ENCODE results near the gene PRPF39. TPM values are rescaled to one million over a fixed set of nuclear protein-coding genes. Genes with fewer than 3 reads are reported as not detected.

Gene PRPF39
- total RNA-seq, 2 experiments from 2014 or later: 58.9 to 64.3 TPM

- peaks cover 15% of the 10 kb centered on the region for H3K36me3 Mint-ChIP-seq (ENCODE audit: low read depth)
- peaks cover 43% of the 10 kb centered on the region for H3K4me1 Mint-ChIP-seq (ENCODE audit: low read depth)
- TF ChIP-seq CTCF (IDR thresholded peaks at IDR 0.05): no peak
- H3K9me3 Mint-ChIP-seq: no peaks in the 10 kb centered on the region
- H3K4me3 Mint-ChIP-seq: peak overlapping the region; percentile 65
- ATAC-seq (ENCODE audit: poor library complexity): no peak
- no peaks in the 10 kb centered on the region for H3K36me3 ChIP-seq (ENCODE audit: insufficient read depth, low read length)
- no peaks in the 10 kb centered on the region for H3K9me3 ChIP-seq (ENCODE audit: control insufficient read depth in 1 of 2, insufficient read depth in 1 of 2, low read length in 2 of 2)
- no peaks in the 10 kb centered on the region for H3K27me3 Mint-ChIP-seq
- POLR2A ChIA-PET: no interaction called here
- intact Hi-C loops (cut with DNase I, micrococcal nuclease): loop anchor here (2.0 to 5.0 kb wide), 4 partner anchors 54 to 186 kb away; partner anchors contain the start of genes MIS18BP1 (in 2 of the 2) and TOGARAM1 (in 1 of the 2)
- H3K27ac Mint-ChIP-seq: peak overlapping the region; percentile 89
- no peaks in the 10 kb centered on the region for H3K27me3 ChIP-seq (ENCODE audit: control insufficient read depth in 1 of 2, insufficient read depth in 2 of 2, low read length in 2 of 2)
- H3K4me3 ChIP-seq (ENCODE audit: low read length): no peak overlapping the region
- H3K27ac ChIP-seq (ENCODE audit: low read depth in 1 of 2, low read length in 2 of 2): no peak overlapping the region
- CTCF ChIA-PET: interaction anchor here (0.5 kb wide), 1 partner anchor 41 kb away, joined by 3 read pairs; no protein-coding TSS in a partner anchor
- no peak for DNase-seq
- peaks cover 20% of the 10 kb centered on the region for H3K4me1 ChIP-seq (ENCODE audit: insufficient read depth, low read length)
Measured at GRCh38 chr14:45082420-45082819, 1.5 kb upstream of the PRPF39 start.

GRCh38 chr14:45083617-45083975 is 320 bp upstream of the PRPF39 start:
- H3K27me3 ChIP-seq (ENCODE audit: control insufficient read depth in 1 of 2, insufficient read depth in 2 of 2, low read length in 2 of 2): no peaks in the 10 kb centered on the region
- ChIA-PET CTCF (interaction anchor here (1.0 kb wide), 1 partner anchor 12 kb away, joined by 3 read pairs; no protein-coding TSS in a partner anchor), POLR2A (interaction anchor here (1.3 to 3.0 kb wide), 4 partner anchors 52 to 187 kb away, joined by 5 to 33 read pairs (median 17); partner anchors contain the start of genes FANCM, FKBP3, KLHL28 and MIS18BP1)
- H3K36me3 ChIP-seq (ENCODE audit: insufficient read depth, low read length): no peaks in the 10 kb centered on the region
- peak overlapping the region; percentile 78 for H3K4me3 ChIP-seq (ENCODE audit: low read length)
- peak overlapping the region; percentile 89 for H3K27ac Mint-ChIP-seq
- TF ChIP-seq CTCF (IDR thresholded peaks at IDR 0.05): no peak
- ATAC-seq (ENCODE audit: poor library complexity): no peak
- H3K27ac ChIP-seq (ENCODE audit: low read depth in 1 of 2, low read length in 2 of 2): peak overlapping the region; percentile 44 to 62
- DNase-seq: no peak
- peaks cover 24% of the 10 kb centered on the region for H3K4me1 ChIP-seq (ENCODE audit: insufficient read depth, low read length)
- no peaks in the 10 kb centered on the region for H3K27me3 Mint-ChIP-seq
- no peaks in the 10 kb centered on the region for H3K9me3 Mint-ChIP-seq
- H3K4me3 Mint-ChIP-seq: peak overlapping the region; percentile 98
- no peaks in the 10 kb centered on the region for H3K9me3 ChIP-seq (ENCODE audit: control insufficient read depth in 1 of 2, insufficient read depth in 1 of 2, low read length in 2 of 2)
- H3K4me1 Mint-ChIP-seq (ENCODE audit: low read depth): peaks cover 52% of the 10 kb centered on the region
- intact Hi-C loops (cut with DNase I, micrococcal nuclease): loop anchor here (2.0 to 5.0 kb wide), 4 partner anchors 53 to 187 kb away; partner anchors contain the start of genes MIS18BP1 (in 2 of the 2) and TOGARAM1 (in 1 of the 2)
- H3K36me3 Mint-ChIP-seq (ENCODE audit: low read depth): peaks cover 15% of the 10 kb centered on the region

- Histone ChIP-seq H3K9me3 (ENCODE audit: control insufficient read depth in 1 of 2, insufficient read depth in 1 of 2, low read length in 2 of 2) (no peaks in the 10 kb centered on the region), H3K36me3 (ENCODE audit: insufficient read depth, low read length) (no peaks in the 10 kb centered on the region), H3K27me3 (ENCODE audit: control insufficient read depth in 1 of 2, insufficient read depth in 2 of 2, low read length in 2 of 2) (no peaks in the 10 kb centered on the region), H3K4me1 (ENCODE audit: insufficient read depth, low read length) (peaks cover 30% of the 10 kb centered on the region), H3K4me3 (ENCODE audit: low read length) (peak overlapping the region; percentile 78), H3K27ac (ENCODE audit: low read depth in 1 of 2, low read length in 2 of 2) (no peak overlapping the region)
- Mint-ChIP-seq H3K27ac (peak overlapping the region; percentile 89), H3K4me1 (ENCODE audit: low read depth) (peaks cover 66% of the 10 kb centered on the region), H3K9me3 (no peaks in the 10 kb centered on the region), H3K36me3 (ENCODE audit: low read depth) (peaks cover 20% of the 10 kb centered on the region), H3K4me3 (peak overlapping the region; percentile 98), H3K27me3 (no peaks in the 10 kb centered on the region)
- POLR2A ChIA-PET: interaction anchor here (0.9 to 3.0 kb wide), 5 partner anchors 46 to 188 kb away, joined by 5 to 33 read pairs (median 11); partner anchors contain the start of genes FANCM, FKBP3, KLHL28 and MIS18BP1
- DNase-seq: peak in 1 of 14 experiments; percentile 18
- TF ChIP-seq CTCF (IDR thresholded peaks at IDR 0.05): no peak
- no peak for ATAC-seq (ENCODE audit: poor library complexity)
- CTCF ChIA-PET: no interaction called here
- intact Hi-C loops (cut with DNase I, micrococcal nuclease): loop anchor here (1.0 to 5.0 kb wide), 4 partner anchors 49 to 188 kb away; partner anchors contain the start of genes MIS18BP1 (in 2 of the 2), FKBP3 (in 1 of the 2) and KLHL28 (in 1 of the 2)
Measured at GRCh38 chr14:45084946-45085346, 1.0 kb downstream of the PRPF39 start.
